GM18520 (cell line): ENCODE results near the gene CUBN.

Experiments used
- ATAC-seq: cut with Tn5 transposase; IDR thresholded peaks from one replicate; pipeline ENCODE4 v1.9.1; 2021; ENCODE audit not compliant: unreplicated experiment

Gene CUBN

DNA sequence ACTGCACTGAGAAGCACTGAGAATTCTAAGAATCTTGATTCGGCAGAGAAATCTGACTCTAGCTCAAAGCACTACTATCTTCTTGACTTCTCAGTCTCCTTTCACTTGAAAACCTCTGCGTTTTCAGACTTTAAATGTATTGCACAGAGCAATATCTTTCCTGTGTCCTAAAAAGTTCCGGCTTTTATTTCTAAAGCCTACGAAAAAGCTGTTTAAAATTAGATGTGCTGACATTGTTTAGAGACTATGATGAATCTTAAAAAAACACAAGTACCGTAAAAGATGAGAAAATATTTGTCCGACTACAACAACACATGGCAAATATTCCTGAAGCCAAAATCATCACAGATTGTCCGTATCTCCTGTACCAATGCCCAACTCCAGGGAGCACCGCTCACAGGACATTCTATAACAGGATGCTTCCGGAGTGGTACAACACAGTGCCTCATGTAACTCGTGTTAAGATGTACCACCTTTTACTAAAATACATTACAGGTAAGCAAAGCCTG, 136.9 kb downstream of the CUBN start:
- no peak for ATAC-seq

- no peak for ATAC-seq
These were observed 138.6 kb downstream of the CUBN start for GRCh38 chr10:16991011-16991410.

DNA sequence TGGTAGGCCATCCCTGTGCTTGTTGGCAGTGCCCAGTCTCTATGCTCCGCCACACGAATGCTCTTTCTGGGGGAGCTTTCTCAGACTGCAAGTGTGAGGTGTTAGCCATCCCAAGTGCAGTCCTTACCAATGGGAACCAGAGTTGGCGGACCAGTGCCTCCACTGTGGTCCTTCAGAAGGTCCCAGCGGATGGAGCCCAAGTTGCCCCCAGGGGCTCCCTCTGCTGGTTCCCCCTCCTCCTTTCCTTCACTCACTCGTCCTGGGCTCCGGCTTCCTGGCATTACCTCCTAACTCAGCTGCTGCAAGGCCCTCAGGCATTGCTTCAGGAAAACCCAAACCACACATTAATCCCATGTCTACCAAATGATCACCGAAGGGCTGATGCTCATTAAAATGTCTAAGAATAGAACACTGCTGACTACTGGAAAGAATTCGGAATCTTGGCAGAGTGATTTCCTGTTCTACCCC, 139.8 kb downstream of the CUBN start:
- no peak for ATAC-seq

- no peak for ATAC-seq
These were observed 140.7 kb downstream of the CUBN start for GRCh38 chr10:16988900-16989299.

GRCh38 chr10:16987976-16988610, 141.5 kb downstream of the CUBN start:
- no peak for ATAC-seq

- no peak for ATAC-seq
These were observed 142.4 kb downstream of the CUBN start for GRCh38 chr10:16987206-16987621.

- ATAC-seq = no peak
These were observed 143.0 kb downstream of the CUBN start for GRCh38 chr10:16986406-16987205.

DNA sequence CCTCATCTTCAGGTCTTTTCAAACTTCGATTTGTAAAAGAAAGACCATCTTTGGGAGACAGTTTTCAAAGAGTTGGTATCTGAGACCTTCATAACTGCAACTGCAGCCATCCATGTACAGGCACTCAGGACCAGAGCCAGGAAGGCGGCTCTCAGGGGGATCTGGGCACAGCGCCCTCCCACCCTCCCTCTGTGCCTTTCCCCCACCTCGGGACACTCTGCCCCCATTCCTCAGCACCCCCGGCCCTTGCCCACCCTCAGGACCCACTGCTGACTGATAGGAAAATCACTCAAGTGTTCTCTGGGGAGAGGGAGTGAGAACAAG, 143.6 kb downstream of the CUBN start:
- no peak for ATAC-seq

- no peak for ATAC-seq
These were observed 145.4 kb downstream of the CUBN start for GRCh38 chr10:16984242-16984641.

- ATAC-seq = no peak
These were observed 152.8 kb downstream of the CUBN start for GRCh38 chr10:16976803-16977202.

DNA sequence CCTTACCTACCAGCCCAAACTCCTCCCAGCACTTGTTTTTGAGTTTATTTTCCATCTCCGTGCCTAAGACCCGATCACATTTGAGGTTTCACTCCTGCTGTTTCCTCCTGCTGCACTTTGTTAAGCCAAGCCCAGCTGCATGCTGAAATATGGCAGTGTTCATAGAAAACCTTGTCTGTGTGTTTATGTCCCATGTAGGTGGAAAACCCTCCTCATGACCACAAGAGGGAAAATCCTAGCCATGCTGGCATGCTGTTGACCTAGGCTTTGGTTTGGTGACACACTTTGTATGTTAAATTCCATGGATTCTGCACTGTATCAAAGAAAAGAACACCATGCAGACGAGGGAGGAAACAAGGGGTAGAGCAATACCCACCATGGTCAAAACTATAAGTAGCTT, 154.4 kb downstream of the CUBN start:
- ATAC-seq = no peak

- ATAC-seq = no peak
These were observed 161.1 kb downstream of the CUBN start for GRCh38 chr10:16968416-16969041.

GRCh38 chr10:16967866-16968415, 161.7 kb downstream of the CUBN start:
- ATAC-seq = no peak

GRCh38 chr10:16966991-16967865, 162.4 kb downstream of the CUBN start:
- no peak for ATAC-seq

DNA sequence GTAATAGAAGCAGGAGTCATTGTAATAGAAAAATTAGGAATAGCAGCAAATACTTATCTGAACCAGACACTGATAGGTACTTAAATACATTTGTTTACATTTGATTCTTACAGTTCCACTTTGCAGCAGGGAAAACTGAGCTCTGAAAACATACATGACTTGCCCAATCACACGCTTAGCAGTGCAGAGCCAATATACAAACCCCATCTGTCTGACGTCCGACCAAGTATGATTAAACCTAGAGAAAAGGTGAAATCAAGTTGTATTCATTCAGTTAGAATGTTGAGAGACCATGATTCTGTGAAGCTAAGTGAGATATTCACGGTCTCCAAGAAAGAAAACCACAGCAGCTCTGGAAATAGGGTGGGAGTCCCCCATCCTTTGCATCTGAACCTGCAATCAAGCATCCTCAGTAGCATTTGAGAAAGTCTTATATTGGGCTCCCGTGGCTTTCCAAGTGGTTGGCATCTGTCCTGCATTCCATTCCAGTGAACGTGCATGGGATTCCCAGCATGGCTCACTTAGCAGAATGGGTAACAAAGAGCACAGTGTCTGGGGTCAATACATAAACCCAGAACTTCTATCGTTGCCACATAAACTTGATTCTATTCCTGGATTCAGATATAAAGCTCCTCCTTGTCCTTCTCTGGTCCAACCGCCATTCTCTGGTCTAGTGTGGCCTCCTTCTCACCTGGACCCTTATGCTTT, 163.7 kb downstream of the CUBN start:
- no peak for ATAC-seq

DNA sequence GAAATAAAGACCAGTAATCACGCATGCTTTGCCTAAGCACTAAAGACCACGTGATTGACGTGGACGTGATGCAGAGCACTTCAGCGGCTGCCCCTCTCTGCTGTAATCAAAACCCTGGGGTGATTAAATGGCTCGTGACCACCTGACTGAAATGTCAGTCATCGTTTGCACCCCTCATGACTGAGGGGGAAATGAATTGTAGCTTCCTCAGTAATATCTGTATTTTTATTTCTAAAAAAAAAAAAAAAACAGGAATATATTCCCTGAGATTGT, 164.3 kb downstream of the CUBN start:
- ATAC-seq = no peak

- ATAC-seq = no peak
These were observed 164.9 kb downstream of the CUBN start for GRCh38 chr10:16964576-16965343.

- no peak for ATAC-seq
These were observed 169.1 kb downstream of the CUBN start for GRCh38 chr10:16960551-16960950.

- no peak for ATAC-seq
These were observed 172.6 kb downstream of the CUBN start for GRCh38 chr10:16957038-16957437.
